Measurements from ENCODE around the gene TMEM14A. TPM values are rescaled to one million over a fixed set of nuclear protein-coding genes. Genes with fewer than 3 reads are reported as not detected.
A peak's percentile ranks its signal among the peaks of the same experiment; 100 is the strongest.
"Not testable (repeated sequence)": the region's sequence is repeated elsewhere in the genome, so short reads cannot be mapped to it uniquely, and the experiment has no call there.

Gene TMEM14A
- total RNA-seq, 1 donor from 2014 or later: 25.0 TPM

GRCh38 chr6:52707963-52708680 lies 37.2 kb downstream of the TMEM14A start:
- no peaks in the 10 kb centered on the region for H3K27me3 Mint-ChIP-seq (ENCODE audit: low read depth)

GRCh38 chr6:52712136-52712535 lies 41.2 kb downstream of the TMEM14A start:
- no peak overlapping the region for H3K4me3 Mint-ChIP-seq
- no peak for TF ChIP-seq CTCF (conservative IDR thresholded peaks at IDR 0.05)
- no peak for DNase-seq (ENCODE audit: low read depth, low spot score)
- H3K27ac Mint-ChIP-seq (ENCODE audit: unreplicated experiment): no peak overlapping the region
- no peaks in the 10 kb centered on the region for H3K36me3 Mint-ChIP-seq (ENCODE audit: low read depth)
- peaks cover 5% of the 10 kb centered on the region for H3K9me3 Mint-ChIP-seq
- no peaks in the 10 kb centered on the region for H3K4me1 Mint-ChIP-seq
- no peaks in the 10 kb centered on the region for H3K27me3 Mint-ChIP-seq (ENCODE audit: low read depth)

More at GRCh38 chr6:52707963-52708680, 37.2 kb downstream of the TMEM14A start:
- TF ChIP-seq CTCF (conservative IDR thresholded peaks at IDR 0.05): no peak
- H3K27ac Mint-ChIP-seq (ENCODE audit: unreplicated experiment): no peak overlapping the region
- H3K4me3 Mint-ChIP-seq: no peak overlapping the region
- H3K36me3 Mint-ChIP-seq (ENCODE audit: low read depth): no peaks in the 10 kb centered on the region
- H3K9me3 Mint-ChIP-seq: peaks cover 8% of the 10 kb centered on the region
- no peaks in the 10 kb centered on the region for H3K4me1 Mint-ChIP-seq
- no peak for DNase-seq (ENCODE audit: low read depth, low spot score)

- not testable (repeated sequence) for H3K4me1 Mint-ChIP-seq; DNase-seq (ENCODE audit: low read depth, low spot score); H3K4me3 Mint-ChIP-seq; H3K27ac Mint-ChIP-seq (ENCODE audit: unreplicated experiment); H3K27me3 Mint-ChIP-seq (ENCODE audit: low read depth); H3K36me3 Mint-ChIP-seq (ENCODE audit: low read depth); H3K9me3 Mint-ChIP-seq
These were observed 43.8 kb downstream of the TMEM14A start for GRCh38 chr6:52714761-52715160.

- peaks cover 7% of the 10 kb centered on the region for H3K9me3 Mint-ChIP-seq
These were observed 47.6 kb downstream of the TMEM14A start for GRCh38 chr6:52718550-52718949.

GRCh38 chr6:52720321-52720720 lies 49.4 kb downstream of the TMEM14A start:
- no peaks in the 10 kb centered on the region for H3K36me3 Mint-ChIP-seq (ENCODE audit: low read depth)
- TF ChIP-seq CTCF (conservative IDR thresholded peaks at IDR 0.05): no peak
- H3K27ac Mint-ChIP-seq (ENCODE audit: unreplicated experiment): peak overlapping the region; percentile 89
- no peaks in the 10 kb centered on the region for H3K27me3 Mint-ChIP-seq (ENCODE audit: low read depth)
- DNase-seq (ENCODE audit: low read depth, low spot score): no peak
- no peak overlapping the region for H3K4me3 Mint-ChIP-seq
- no peaks in the 10 kb centered on the region for H3K4me1 Mint-ChIP-seq
- peaks cover 7% of the 10 kb centered on the region for H3K9me3 Mint-ChIP-seq

More at GRCh38 chr6:52718550-52718949, 47.6 kb downstream of the TMEM14A start:
- Mint-ChIP-seq H3K36me3 (ENCODE audit: low read depth) (no peaks in the 10 kb centered on the region), H3K27ac (ENCODE audit: unreplicated experiment) (no peak overlapping the region), H3K4me1 (no peaks in the 10 kb centered on the region), H3K4me3 (no peak overlapping the region), H3K27me3 (ENCODE audit: low read depth) (no peaks in the 10 kb centered on the region)
- TF ChIP-seq CTCF (conservative IDR thresholded peaks at IDR 0.05): no peak
- no peak for DNase-seq (ENCODE audit: low read depth, low spot score)

GRCh38 chr6:52724042-52724405 lies 53.1 kb downstream of the TMEM14A start:
- Mint-ChIP-seq H3K9me3 (peaks cover 7% of the 10 kb centered on the region), H3K4me3 (no peak overlapping the region), H3K4me1 (peaks cover 4% of the 10 kb centered on the region), H3K27ac (ENCODE audit: unreplicated experiment) (no peak overlapping the region), H3K36me3 (ENCODE audit: low read depth) (no peaks in the 10 kb centered on the region), H3K27me3 (ENCODE audit: low read depth) (no peaks in the 10 kb centered on the region)
- no peak for DNase-seq (ENCODE audit: low read depth, low spot score)
- no peak for TF ChIP-seq CTCF (conservative IDR thresholded peaks at IDR 0.05)

Data from neural crest cell (in vitro differentiated cells).